HG02885 (cell line): ENCODE measurements around the gene BEAN1.

Experiments
- ATAC-seq: cut with Tn5 transposase; IDR thresholded peaks from one replicate; pipeline ENCODE4 v1.9.1; 2021; ENCODE audit warnings: mild to moderate bottlenecking; ENCODE audit not compliant: unreplicated experiment, poor library complexity

The BEAN1 gene

DNA sequence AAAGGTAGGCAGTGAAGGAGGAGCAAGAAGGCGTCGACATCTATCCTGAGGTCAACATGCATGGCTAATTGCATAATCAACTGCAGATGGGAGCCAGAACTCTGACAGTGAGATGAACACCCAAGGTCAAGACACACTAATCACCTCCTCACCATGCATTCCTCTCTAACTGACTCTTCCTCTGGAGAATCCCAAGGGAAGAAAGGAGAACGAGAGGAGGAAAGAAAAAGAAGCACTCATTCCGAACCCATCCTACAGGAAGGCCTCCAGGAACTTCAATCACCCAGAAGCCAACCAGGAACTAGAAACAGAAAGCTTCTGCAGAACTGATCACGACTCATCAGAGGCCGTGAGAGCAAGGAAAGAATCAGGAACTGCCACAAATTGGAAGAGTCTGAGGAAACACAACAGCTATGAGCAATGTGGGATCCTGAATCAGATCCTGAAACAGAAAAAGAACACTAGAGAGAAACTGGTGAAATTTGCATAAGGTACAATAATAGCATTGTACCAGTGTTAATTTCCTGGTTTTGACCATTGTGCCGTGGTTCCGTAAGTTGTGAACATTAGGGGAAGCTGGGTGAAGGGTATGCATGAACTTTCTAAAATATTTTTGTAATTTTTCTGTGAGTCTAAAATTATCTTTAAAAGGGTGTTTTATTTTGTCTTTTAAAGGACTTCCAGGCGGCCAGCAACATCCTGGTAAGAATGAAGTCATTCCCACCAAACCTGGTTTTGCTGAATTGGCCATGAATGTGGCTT lies 10.0 kb upstream of the BEAN1 start:
- no peak for ATAC-seq

- ATAC-seq = no peak
Measured at GRCh38 chr16:66418165-66418962, 8.7 kb upstream of the BEAN1 start.

GRCh38 chr16:66419527-66419926 lies 7.6 kb upstream of the BEAN1 start:
- no peak for ATAC-seq

DNA sequence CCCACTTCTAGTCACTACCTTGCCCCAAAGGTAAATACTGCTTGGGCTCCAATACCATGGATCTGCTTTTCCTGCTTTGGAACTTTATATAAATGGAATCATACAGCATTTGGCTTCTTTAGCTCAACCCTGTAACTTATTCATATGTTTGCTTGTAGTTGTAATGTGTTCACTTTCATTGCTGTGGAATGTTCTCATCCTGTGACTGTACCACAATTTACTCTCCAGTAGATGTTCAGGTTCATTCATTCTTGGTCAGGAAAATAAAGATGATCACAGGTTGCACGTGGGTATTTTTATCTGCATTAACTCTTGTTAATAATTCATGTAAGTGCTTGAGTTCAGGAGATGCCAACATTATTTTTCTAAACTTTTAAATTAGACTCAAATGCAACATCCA lies 6.7 kb upstream of the BEAN1 start:
- no peak for ATAC-seq

- ATAC-seq = no peak
Measured at GRCh38 chr16:66421891-66422290, 5.2 kb upstream of the BEAN1 start.

GRCh38 chr16:66422366-66422765 lies 4.7 kb upstream of the BEAN1 start:
- no peak for ATAC-seq

DNA sequence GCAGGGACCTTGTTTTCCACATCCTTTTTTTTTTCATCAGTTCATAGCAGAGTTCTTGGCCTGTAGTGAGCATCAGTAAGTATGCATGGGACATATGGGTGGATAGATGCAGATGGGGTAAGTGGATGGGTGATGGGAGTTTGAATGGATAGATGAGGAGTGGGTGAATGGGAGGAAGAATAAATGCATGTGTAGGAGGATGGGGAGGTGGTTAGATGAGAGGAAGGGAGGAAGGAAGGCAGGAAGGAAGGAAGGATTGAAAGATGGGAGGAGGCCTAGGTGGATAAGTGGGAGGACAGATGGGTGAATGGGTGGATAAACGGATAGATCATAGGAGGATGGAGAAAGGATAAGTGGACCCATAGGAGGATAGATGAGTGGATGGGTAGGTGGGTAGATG lies 3.9 kb upstream of the BEAN1 start:
- ATAC-seq = no peak

DNA sequence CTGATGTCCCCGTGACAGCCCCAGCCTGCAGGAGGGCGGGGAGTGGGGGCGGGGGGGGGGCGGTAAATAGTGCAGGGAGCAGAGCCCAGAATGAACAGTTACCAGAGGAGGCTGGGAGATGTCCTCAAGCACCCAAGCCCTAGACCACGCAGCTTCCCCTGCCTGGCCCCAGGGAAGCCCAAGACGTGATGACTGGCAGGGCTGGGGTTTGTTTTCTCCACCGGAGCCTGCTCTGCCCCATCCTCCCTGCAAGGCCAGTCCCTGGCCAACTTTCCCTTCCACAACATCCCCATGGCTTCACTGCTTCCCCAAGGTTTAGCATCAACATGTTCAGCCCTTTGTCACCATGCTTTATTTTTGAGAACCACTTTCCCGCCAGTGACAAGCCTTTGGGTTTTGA lies 1.4 kb upstream of the BEAN1 start:
- no peak for ATAC-seq

GRCh38 chr16:66426112-66427035 lies 721 bp upstream of the BEAN1 start:
- ATAC-seq = no peak

- ATAC-seq = no peak
Measured at GRCh38 chr16:66427871-66428681, 981 bp downstream of the BEAN1 start.

- no peak for ATAC-seq
Measured at GRCh38 chr16:66428682-66429251, 1.7 kb downstream of the BEAN1 start.

DNA sequence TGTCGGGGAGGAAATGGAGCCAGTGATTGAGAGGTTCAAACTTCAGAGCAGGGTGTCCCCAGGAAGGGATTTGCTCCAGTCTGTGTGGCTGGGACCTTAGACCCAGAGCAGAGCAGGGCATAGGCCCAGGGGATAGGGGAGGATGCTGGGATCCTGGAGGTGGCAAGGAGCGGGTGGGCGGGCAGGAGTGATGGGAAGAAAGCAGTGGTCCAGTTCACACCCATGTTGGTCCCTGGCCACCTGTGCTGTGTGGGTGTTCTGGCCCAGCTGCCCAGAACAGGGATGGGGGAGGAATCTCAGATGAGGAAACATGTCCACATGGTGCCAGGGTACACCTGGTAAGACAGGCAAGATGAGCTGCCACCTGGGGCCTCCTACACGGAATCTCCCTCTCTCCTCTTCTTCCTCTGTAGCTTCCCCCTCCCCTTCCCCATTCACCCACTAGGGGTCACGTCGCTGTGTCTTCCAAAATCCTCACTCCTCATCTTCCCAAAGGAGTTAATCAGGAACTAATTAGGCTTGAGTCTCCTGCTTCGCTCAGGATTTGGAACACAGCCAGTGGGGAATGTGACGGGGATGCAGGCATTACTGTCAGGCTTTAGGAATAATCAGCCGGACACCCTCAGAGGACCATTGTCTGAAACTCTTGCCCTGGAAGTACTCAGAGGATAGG lies 2.3 kb downstream of the BEAN1 start:
- ATAC-seq = no peak

DNA sequence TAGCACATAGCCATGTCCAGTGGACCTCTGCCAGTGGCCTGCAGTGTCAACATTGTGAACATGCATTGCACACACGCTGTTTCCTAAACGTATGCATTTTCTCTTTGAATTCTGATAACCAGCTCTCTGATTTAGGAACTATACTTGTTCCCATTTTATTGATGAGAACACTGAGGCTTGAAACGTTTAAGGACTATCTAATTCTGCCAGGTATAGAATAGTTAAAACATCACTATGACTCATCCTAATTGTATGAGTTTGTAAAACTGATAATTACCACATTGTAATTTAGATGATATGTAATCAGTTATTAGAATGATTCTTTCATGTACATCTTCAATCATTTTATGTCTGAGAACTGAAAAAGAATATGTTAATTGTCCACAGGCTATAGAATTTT lies 3.1 kb downstream of the BEAN1 start:
- ATAC-seq = no peak

DNA sequence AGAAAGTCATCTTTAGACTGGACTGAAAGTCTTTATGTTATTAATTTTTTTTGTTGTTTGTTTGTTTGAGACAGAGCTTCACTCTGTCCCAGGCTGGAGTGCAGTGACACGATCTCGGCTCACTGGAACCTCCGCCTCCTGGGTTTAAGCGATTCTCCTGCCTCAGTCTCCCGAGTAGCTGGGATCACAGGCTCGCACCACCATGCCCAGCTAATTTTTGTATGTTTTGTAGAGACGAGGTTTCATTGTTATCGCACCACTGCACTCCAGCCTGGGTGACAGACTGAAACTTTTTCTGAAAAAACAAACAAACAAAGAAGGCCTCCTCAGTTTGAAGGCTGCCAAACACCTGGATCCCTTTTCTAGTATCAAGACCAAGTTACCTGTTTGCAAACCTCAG lies 4.7 kb downstream of the BEAN1 start:
- ATAC-seq = no peak

- no peak for ATAC-seq
Measured at GRCh38 chr16:66432429-66432828, 5.3 kb downstream of the BEAN1 start.

- ATAC-seq = no peak
Measured at GRCh38 chr16:66434619-66435430, 7.7 kb downstream of the BEAN1 start.

- ATAC-seq = no peak
Measured at GRCh38 chr16:66435896-66436295, 8.8 kb downstream of the BEAN1 start.

DNA sequence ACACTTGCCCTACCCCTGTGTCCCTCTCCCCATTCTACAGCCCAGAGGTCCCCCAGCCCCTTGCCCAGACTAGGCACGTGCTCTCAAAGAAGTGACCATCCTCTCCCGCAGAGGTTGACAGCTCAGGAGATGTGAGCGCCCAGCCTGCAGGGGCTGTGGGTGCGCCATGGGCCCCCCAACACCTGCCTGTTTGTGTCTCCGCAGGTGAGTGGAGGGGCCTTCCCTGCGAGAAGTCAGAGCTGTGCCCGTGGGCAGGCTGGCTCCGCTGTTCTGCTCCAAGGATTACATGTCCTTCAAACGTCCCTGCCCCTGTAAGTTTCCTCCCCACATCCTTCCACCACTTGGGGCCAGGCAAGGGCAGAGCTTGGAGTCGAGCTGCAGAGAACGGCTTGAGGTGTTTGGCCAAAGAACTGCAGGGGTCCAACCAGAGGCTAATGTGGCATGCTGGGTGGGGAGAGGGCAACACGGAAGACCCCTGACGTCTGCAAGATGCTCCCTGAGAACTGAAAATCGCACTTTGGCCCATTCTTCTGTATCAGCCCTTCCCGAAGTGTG lies 10.4 kb downstream of the BEAN1 start:
- ATAC-seq = no peak
